Nucleus accumbens (tissue), 56 donors: ENCODE measurements around the gene TPX2.
"Not testable (repeated sequence)": the region's sequence is repeated elsewhere in the genome, so short reads cannot be mapped to it uniquely, and the experiment has no call there.

Experiments used
- DNase-seq, 56 donors: peaks; one replicate each; lab custom pipeline; 2025; lab: John Stamatoyannopoulos, UW

TPX2 gene

GRCh38 chr20:31809661-31810060 lies 70.6 kb downstream of the TPX2 start:
- DNase-seq = no peak

DNA sequence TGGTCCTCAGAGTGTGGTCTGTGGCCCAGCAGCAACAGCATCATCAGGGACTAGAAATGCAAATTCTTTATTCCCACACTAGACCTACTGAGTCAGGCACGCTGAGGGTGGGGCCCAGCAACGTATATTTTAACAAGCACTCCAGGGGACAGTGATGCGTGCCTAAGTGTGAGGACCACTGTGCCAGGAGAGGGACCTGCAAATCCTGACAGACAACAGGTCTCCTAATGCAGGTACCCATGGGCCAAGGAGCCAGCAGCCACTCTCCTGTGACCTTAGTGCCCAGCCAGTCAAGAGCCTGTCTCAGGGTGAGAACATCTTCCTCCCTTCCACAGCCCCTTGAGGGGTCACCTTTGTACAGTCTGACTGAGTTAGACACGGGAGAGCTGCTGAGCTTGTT lies 72.1 kb downstream of the TPX2 start:
- no peak for DNase-seq

DNA sequence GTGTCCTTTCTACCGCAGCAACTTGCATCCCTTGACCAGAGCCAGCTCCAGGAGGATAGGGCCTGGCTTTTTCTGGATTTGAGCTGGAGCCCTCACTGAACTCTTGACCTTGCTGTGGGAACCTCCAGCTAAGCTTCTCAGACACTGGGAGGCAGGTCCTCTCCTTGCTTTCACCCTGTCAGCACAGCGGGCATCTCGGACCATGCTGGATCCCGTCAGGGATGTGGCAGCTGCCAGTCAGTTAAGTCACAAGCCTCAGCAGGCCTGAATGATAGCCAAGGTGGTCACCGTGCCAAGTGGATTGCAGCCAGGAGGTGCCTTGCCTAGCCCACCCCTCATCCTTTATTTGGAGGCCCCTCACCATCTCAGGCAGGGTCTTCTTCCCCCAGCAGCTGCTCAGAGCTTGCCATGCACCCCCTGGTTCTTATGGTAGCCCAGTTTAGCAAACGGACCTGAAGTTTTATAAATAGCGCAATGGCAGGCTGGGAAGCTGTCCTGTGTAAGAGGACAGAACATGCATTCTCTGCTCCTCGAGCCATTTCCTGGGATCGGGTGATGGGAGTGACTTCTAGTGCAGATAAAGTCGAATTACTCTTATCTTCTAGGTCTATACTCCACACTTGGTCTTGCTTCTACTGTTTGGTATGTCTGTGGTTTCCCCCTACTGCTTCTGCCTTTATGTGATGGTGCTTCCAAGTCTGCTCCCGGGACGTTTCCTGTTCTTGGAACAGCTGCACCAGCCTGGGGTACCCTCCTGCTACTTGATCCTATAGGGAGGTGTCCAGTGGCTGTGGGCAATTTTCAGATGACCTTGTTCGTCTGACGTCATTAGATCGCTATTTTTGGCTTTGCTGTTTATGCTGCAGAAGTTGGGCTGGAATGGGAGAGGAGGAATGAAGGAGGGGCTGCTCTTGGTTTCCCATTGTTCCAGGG lies 73.0 kb downstream of the TPX2 start:
- DNase-seq = no peak

DNA sequence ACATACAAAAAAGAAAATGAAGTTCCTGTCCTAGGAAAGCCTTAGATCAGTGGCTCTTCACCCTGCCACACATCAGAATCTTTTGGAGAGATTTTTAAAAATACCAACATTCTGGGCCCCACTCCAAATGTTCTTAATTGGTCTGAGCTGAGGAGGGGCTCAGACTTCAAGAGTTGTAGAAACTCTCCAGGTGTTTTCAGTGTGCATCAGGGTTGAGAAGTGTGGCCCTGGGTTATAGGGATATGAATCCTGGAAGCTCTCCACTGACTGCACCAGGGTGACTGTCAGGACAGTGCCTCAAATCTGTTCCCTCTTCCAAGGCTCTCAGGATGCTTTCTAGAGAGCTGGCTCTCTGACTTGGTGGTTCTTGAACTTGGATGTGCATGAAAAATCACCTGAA lies 74.5 kb downstream of the TPX2 start:
- DNase-seq = no peak

DNA sequence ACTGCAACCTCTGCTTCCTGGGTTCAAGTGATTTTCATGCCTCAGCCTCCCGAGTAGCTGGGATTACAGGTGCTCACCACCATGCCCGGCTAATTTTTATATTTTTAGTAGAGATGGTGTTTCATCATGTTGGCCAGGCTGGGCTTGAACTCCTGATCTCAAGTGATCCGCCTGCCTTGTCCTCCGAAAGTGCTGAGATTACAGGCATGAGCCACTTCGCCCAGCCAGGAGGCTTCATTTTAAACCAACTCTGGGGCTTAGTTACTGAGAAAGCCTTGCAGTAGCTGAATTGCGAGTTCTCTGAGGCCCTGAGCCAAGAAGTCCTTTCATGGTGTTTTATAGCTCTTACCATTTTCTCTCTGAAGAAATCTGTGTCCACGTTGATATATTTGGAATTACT lies 75.1 kb downstream of the TPX2 start:
- DNase-seq = not testable (repeated sequence)

- no peak for DNase-seq
Observed at GRCh38 chr20:31815408-31816188, 76.5 kb downstream of the TPX2 start.

DNA sequence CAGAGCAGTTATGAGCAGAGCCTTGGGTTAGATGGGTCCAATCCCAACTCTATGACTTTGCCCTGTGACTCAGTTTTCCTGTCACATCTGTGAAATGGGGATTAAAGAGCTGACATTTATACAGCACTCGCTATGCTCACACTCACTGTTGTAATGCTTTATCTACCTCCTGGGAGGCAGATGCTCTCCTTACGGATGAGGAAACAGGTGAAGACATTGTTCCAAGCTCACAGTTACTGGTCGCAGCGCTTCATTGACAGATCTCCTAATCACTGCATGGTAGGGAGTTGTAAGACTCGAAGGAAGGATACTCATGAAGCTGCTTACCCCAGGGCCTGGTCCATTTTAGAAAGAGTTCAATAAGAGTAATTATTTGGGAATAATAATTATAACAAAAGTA lies 77.1 kb downstream of the TPX2 start:
- DNase-seq = no peak

GRCh38 chr20:31817461-31817860 lies 78.4 kb downstream of the TPX2 start:
- no peak for DNase-seq

DNA sequence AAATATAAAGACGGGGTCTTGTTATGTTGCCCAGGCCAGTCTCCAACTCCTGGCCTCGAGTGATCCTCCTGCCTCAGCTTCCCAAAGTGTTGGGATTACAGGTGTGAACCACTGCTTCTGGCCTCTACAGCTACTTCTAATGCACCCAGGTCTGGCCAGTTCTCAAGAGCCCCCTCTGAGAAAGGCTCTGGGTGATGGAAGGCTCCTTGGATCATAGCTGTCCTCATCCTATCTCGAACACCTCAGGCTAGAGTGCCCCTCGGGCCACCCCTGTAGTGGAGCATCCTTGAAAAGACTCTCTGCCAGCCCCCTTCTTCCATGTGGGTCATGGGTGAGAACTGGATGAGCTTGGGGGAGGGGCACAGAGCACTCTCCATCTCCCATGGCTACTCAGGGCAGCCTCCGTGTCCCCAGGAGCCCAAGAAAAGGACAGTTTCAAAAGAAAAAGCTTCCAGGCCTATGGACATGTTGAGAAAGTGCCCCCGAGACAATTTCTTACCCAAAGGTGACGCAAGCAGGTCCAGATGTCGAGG lies 79.4 kb downstream of the TPX2 start:
- no peak for DNase-seq

GRCh38 chr20:31819083-31819784 lies 80.1 kb downstream of the TPX2 start, which contains the start of gene MYLK2:
Gene MYLK2, plus strand, starts transcription at chr20:31819356. Its CDS starts 225 bp downstream, at chr20:31819581.
- DNase-seq = no peak

DNA sequence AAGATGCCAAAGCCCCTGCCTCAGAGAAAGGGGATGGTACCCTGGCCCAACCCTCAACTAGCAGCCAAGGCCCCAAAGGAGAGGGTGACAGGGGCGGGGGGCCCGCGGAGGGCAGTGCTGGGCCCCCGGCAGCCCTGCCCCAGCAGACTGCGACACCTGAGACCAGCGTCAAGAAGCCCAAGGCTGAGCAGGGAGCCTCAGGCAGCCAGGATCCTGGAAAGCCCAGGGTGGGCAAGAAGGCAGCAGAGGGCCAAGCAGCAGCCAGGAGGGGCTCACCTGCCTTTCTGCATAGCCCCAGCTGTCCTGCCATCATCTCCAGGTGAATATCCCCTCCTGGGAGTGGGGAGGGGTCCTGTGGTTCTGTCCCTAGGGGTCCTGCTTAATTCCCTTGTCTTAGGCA lies 81.1 kb downstream of the TPX2 start:
- DNase-seq = no peak

DNA sequence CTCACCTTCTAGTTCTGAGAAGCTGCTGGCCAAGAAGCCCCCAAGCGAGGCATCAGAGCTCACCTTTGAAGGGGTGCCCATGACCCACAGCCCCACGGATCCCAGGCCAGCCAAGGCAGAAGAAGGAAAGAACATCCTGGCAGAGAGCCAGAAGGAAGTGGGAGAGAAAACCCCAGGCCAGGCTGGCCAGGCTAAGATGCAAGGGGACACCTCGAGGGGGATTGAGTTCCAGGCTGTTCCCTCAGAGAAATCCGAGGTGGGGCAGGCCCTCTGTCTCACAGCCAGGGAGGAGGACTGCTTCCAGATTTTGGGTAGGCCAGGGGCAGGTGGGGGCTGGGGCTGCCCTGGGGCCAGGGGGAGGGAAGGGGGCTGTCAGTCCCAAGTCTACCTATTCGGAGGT lies 82.3 kb downstream of the TPX2 start:
- DNase-seq = no peak

DNA sequence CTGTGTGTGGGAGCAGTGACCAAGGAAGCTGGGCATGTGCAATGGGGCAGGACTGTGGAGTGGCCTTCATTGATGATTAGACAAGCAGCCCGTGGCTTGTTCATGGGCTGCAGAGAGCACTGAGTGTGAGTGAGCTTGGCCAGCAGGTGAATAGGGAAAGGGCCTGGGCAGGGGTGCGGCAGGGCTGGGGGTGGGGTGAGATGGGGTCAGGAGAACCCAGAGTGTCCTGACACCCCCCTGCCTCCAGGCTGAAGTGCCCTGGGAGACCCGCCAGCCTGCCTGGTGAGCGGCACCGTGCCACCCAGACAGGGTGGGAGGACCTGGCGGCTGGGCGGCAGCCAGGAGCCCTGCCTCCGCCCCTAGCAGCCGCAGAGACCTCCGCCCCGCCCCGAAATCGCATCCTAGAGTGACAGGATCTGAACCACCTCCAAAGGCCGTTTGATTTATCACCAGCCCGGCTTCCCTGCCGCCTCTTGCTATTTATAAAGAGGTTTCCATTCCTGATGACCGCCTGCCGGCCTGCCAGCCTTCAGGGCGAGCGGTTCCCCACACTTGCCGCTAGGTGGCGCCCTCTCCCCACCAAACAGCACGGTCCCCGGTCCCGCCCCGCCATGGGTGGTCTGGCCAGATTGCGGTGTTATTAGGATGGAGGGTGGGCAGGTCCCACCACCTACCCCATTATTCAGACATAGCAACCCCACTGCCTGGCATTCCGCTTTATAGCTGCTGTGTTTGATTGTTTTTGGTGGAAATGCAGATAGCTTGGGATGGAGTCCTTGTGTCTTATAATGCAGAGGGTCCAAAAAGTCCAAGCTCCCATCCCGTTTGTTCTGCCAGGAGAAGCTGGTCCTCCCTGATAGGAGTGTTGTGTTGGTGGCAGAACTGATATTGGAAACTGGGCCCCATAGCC lies 83.6 kb downstream of the TPX2 start:
- DNase-seq = peak in 48 of 56 donors; percentile 5 to 83 (median 48)

- DNase-seq = no peak
Observed at GRCh38 chr20:31823360-31824124, 84.5 kb downstream of the TPX2 start.

GRCh38 chr20:31824125-31824485 lies 85.0 kb downstream of the TPX2 start:
- no peak for DNase-seq

DNA sequence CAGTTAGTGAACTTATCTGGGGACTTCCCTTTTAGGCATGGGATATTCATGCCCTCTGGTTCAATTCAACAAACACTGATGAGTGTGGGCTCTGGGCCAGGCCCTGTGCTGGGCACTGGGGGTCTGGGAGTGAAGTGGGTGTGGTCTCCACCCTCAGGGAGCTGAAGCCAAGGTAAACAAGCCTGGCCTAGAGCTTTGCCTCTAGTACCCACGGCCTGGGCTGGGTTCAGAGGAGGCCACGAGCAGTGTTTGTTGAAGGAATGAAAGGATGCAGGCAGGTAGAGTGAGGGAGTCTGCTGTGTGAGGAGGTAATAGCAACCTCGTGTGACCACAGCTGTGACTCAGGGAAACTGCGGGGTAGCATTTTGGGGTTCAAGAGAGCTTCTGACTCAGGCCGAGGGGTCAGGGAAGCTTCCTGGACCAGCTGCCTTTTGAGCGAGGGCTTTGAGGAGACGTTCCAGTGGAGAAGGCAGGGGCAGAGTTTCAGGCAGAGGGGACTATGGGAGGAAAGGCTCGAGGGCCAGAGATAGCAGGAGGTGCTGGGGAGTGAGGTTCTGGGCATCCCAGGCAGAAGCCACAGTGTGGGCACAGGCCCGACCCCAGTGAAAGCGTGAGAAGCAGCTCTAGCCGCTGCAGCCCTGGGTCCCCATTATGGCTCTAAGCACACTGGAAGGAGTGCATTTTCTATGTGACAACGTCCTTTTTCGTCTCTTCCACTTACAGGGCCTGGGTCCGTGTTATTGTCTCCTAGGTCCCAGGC lies 85.6 kb downstream of the TPX2 start:
- no peak for DNase-seq

GRCh38 chr20:31826074-31826473 lies 87.0 kb downstream of the TPX2 start:
- no peak for DNase-seq

- no peak for DNase-seq
Observed at GRCh38 chr20:31827059-31827458, 88.0 kb downstream of the TPX2 start.
